NCI-H82 treated with DMSO at 0.1 percent for 48 hours (cell line): ENCODE results near the gene CNTNAP2.
"Not testable (repeated sequence)": the region's sequence is repeated elsewhere in the genome, so short reads cannot be mapped to it uniquely, and the experiment has no call there.

ENCODE experiments used
- DNase-seq: peaks from one replicate; lab custom pipeline; 2025; ENCODE audit not compliant: unreplicated experiment; lab: John Stamatoyannopoulos, UW

CNTNAP2 gene

DNA sequence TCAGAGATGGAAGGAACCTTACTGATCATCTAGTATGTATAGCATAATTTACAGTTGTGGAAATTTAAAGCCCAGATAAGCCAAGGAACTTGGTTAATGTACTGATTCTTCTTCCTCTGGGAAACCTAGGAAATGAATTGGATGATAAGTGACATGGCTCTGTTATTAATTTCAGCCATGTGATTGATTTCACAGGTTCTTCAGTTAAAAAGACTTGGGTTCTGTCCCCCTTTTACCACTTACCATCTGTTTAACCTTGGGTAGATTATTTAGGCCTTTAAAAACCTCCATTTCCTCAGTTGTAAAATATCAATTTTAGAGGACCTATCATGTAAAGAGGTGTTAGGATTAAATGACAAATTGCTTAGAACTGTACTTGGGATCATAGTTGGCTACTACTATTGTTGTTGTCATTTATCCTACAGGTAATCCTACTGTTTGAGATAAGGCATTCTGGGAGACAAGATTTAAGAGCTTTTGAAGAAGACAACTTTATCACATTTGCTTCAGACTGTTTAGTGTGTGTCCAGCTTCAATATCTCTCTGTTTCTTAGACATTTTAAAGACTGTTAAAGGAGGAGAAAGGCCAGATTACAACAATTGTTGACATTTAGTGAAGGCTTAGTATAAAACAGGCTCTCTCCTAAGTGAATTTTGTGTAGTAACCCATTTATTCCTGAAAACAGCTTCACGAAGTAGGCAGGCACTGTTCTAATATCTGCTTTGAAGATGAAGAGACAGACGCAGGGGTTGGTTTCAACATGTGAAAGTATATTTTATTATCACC is 1476.9 kb downstream of the CNTNAP2 start:
- DNase-seq: no peak

DNA sequence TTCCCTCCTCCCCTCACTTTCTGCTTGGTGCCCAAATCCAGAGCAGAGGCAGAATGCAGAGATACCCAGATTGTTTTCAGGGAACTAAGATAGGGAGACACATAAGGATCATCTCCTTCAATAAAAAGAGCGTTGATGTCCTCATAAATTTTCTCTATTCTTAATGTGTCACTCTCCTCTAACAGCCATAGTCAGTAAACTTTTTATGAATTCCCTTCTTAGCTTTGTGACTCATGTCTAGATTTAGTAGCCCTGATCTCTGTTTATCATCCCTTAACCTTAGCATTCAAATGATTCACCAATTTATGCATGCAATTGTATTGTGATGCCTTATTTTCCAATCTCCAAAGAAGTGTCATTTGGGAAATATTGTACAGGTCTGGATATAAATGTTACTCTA is 1478.4 kb downstream of the CNTNAP2 start:
- no peak for DNase-seq

DNA sequence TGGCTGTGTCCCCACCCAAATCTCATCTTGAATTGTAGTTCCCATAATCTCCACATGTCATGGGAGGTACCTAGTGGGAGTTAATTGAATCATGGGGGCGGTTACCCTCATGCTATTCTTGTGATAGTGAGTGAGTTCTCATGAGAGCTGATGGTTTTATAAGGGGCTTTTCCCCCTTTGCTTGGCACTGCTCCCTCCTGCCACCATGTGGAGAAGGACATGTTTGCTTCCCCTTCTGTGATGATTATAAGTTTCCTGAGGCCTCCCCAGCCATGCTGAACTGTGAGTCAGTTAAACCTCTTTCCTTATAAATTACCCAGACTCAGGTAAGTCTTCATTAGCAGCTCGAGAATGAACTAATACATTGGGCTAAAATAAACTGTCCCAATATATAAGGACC is 1482.1 kb downstream of the CNTNAP2 start:
- DNase-seq: not testable (repeated sequence)

DNA sequence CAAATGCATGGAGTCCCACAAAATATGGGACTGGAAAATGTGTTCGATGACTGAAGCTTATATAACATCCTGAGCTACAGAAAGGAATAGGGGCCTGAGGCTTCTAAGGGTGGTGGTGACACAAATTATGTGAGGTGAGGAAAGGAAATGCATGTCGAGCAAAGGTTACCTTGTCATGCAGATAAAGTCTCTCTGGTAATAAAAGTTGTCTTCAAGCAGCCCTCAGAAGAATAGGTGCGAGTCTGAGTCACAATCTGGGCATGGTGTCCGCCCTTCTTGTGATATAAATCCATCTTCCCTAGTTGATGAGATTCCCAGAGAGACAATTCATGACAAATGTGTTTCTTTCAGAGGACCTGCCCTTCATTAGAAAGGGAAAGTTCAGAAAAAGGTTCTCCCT is 1488.7 kb downstream of the CNTNAP2 start:
- DNase-seq: no peak

DNA sequence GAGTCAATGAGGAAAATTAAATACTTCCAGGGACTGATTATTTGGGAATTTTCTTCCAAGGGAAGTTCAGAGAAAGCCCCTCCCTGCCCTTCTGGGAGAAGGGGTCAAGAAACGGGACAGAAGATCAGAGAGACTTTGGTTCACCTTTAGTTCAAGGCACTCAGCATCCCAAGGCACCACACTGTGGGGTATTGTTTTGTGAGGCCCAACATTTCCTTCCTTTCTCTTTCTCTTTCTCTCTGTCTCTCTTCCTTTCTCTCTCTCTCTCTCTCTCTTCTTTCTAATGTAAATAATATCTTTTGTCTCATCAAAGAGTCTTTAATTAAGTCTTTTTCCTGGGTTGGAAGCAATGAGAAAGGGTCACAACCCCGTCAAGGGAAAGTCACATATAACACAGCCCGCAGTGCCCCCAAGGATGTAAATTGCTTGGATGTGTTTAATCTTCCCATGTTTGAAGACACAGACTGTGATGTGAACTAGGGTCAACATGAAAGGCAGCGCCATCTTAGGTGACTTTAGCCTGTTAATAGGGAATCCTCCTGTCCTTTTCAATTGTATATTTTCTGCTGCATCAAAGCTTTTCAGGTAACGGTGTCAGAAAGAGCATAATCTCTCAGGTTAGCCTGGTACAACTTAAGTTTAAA is 1490.7 kb downstream of the CNTNAP2 start:
- DNase-seq: no peak

DNA sequence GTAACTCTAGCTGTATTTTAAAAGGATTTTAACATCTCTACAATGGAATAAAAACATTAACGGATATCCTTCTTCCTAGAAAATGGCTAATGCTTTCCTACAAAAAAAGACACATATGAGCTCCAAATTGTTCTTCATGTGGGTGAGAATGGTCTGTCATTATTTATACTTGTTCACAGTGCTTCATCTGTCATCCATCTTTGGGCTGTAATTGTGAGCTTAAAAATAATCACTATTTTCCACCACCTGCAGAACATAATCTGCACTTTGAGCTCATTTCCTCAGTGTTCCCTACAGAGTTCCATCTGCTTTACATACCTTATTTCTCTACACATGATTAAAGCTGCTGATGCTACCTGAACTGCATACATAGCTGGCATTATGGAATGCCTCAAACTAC is 1494.8 kb downstream of the CNTNAP2 start:
- no peak for DNase-seq

DNA sequence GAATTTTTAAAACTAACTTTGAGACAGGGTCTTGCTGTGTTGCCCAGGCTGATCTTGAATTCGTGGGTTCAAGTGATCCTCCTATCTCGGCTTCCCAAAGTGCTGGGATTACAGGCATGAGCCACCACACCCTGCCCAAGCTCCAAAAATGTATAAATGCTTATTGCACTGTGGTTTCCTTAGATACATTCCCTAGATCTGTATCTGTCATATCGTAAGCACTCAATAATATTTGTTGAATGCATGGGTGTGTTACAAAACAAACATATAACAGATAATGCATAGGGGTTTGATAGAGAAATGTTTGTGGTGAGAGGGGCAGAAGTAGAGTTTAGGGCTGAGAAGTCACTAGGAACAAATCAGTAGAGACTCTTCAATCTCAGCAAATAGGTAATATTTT is 1518.7 kb downstream of the CNTNAP2 start:
- no peak for DNase-seq

DNA sequence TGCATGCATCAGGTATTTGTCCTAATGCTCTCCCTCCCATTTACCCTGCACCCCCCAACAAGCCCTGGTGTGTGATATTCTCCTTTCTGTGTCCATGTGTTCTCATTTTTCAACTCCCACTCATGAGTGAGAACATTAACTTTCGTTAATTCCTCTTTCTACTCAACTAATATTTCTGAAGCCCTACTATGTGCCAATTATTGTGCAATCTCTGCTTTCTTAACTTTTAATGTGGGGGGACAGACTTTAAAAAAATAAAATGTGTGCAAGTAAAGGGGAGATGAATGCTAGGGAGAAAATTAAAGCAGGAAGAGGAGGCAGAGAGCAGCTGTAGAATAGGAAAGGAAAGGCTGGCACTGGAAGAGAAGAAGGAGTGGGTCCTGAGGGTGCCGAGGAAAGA is 1520.0 kb downstream of the CNTNAP2 start:
- no peak for DNase-seq

DNA sequence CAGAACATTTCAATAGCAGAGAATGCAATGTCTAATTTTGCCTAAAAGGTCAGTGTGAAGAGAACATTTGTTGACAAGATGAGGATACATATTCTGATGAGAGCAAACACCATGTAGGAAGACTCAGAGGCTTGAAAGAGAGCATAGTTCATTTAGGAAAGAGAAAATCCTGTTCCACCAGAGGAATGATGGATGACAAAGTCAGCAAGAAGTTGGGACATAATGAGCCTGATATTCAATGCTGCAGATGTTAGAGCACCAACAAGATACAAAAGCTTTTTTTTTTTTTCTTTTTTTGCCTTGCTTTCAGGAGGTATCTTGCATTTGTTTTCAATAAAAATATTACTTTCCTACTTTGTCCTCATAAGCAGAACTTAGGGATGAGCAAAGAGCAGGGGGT is 1522.0 kb downstream of the CNTNAP2 start:
- no peak for DNase-seq

DNA sequence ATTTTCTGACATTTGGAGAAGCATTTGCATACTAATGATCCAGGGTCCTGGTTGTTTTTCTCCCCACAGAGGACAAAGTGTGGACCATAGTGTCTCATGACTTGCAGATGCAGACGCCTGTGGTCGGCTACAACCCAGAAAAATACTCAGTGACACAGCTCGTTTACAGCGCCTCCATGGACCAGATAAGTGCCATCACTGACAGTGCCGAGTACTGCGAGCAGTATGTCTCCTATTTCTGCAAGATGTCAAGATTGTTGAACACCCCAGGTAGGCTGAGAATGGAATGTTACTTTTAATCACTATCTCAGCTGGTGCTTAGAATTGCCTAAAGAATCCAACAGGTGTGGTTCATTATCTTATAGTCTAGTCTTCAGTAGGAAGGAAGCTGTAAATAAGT is 1522.4 kb downstream of the CNTNAP2 start:
- DNase-seq: no peak

DNA sequence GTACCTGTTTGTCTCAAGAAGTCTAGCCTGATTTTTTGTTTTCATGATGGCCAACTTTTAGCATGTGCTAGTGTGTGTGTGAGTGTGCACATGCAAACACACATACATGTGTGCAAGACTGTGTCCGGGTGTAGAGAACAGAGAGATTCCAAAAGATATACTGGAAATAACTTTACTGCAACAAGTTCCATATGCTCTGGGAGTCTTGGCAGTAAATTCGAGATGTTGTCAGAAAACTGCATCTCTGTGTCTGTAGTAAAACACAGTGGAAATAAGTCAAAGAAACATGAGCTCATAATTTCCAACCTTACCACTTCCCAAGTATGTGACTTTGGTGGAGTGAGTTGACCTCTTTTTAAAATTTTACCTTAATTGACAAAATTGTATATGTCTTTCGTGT is 1523.2 kb downstream of the CNTNAP2 start:
- DNase-seq: no peak

DNA sequence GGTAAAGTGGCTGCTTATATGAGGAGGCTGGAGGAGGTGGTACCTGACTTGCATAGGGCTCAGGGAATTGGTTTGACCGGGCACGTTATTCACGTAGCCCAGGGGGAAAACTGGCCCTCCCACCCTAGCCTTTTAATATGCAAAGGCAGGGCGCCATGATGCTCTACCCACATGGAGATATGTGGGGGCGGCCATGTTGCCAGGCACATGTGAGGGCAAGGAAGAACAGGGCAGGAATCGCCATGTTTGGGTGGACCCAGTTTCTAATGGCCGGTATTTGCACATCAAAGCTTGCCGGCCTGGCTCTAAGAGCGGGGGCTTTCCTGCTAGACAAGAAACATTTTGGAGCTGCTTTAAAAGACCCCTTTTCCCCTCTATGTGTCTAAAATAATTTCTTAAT is 1524.2 kb downstream of the CNTNAP2 start:
- DNase-seq: no peak

DNA sequence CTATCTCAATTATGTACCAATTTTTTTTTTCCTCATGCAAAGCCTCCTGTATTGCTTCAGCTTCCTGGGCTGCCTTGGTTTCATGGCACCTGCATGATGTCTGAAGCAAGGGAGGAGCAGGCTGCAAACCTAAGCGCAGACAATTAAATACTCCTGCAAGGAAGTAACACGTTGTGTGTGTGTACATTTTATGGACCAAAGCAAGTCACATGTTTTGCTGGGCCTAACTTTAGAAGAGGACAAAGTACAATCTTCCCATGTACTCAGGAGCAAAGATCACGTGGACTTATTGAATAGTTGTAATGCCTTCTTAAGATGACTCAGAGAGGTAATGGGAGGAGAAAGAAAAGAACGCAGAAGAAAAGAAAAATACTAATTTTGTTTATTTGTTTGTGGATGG is 1530.0 kb downstream of the CNTNAP2 start:
- DNase-seq: no peak

DNA sequence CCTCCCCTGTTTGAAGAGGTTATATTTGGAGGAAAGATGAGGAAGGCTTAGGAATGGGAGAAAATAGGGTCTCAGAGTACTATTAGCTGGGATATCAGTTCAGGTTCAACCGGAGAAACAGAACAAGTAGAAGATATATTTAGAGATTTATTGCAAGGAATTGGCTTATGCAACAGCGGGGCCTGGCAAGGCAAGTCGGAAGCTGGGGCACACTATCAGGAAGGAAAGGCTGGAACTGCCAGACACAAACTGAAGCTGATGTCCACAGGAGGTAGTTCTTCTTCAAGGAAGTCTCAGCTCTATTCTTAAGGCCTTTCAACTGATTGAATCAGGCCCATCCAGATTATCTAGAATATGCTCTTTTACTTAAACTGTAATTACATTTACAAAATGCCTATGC is 1534.4 kb downstream of the CNTNAP2 start:
- DNase-seq: no peak

DNA sequence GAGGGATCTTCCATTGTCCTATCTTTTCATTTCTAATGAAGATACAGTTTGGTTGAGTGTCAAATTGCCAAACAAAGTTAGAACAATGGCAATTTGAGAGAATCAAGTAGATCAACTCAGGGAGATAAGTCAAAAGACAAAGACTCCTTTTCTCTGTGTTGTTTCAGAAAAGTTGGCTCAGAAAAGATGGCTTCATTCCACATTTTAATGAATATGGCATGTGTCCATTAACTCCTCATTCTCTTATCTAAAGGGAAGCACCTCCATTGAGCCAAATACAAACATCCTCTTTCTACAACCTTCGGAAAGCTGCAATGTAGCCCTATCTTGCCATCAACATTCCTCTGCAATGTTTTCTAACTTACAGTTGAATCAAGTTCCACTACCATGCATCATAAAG is 1535.0 kb downstream of the CNTNAP2 start:
- DNase-seq: no peak

DNA sequence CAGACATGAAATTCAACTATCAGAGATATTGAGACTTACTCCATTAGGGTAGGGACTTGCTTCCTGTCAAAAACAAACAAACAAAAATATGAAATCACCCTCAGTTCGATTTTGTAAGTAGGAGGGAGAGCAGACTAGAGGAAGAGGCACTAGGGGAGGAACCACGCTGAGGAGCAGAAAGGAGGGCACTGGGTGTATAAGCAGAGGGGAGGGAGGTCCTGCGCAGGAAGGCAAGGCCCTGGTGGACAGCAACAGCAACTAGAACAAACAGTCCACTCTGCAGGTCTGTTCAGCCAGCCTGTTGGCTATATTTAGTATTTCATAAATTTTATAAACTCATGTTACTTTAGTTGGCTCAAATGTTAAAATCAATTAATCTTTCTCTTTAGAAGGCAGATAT is 1536.9 kb downstream of the CNTNAP2 start:
- DNase-seq: no peak

DNA sequence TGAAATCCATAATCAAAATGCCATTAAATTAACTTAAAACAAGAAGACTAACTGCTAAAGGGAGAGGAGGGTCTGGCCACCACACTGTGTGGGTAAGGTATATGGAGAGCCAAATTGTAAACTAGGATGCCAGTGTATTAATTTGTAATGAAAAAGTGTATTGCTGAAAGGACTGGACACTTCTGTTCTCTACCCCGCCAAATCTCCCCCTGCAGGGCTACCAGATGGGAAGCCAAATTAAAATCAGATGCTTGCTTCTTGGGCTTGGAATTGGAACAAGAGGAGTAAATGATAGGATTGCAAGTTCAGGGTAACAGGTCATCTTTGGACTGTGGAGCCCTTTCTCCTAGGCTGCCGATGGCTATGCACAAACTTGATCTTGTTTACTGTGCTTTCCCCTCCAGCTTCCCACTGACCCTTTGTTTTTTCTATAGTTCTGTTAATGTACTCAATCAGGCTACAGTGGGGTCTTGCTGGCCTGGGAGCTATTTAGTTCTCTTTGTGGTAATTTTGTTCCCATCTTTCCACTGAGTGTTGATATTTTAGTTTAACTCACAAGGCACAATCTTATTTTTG is 1541.9 kb downstream of the CNTNAP2 start:
- no peak for DNase-seq

DNA sequence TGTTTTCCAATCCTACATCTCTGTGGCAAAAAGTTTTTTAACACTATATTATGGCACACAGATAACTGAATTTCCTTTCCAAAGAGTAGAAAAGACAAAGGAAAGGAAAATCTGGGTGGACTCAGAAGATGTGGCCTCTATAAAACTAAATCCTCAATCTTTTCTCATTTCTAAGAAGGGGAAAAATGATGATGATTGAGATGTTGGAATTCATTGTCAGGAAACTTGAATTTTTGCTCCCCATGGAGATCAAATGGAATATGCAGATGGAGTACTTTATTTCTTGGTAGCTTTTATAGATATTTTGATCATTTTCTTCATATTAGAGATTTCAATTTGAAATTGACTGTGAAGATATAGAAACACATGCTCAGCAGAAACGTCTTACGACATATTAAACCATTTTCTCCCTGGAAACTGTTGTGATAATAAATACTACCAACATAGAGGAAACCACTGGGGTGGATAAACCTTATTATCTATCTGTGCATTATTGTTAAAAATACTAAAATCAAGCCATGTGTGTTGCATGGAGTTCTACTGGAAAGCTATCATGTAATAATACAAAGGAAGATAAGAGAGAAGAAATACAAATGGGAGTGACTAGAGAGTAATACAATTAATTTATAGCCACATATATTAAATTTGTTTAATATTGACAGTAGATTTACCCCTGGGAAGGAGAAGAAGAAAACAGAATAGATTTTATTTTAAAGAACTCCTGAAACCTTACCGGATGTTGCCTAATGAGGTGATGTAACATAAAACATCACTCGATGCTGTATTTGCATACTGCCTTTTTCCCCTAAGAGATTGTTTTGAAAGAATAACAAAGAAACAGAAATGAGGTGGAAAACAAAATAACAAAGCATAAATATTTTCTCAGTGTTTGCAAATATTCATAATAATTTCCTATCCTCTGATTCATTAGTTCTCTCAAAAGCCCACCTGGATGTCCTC is 1542.7 kb downstream of the CNTNAP2 start:
- no peak for DNase-seq

DNA sequence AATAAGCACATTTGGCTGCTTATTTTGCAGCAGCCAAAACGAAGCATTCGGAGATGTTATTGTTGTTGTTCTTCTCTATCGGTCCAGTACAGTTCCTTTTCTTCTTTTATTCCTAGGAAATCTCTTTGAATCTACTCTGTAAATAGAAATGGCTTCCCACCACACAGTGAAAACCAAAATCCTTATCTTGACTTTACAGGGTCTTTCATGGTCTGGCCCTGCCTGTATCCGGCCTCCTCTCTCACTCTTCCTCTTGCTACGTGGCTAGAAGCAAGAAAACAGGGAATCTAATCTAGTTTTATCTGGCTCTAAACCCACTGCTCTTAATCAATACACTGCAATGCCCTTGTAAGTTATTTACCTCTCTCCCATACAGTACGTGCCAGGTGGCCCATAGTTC is 1547.9 kb downstream of the CNTNAP2 start:
- DNase-seq: no peak

DNA sequence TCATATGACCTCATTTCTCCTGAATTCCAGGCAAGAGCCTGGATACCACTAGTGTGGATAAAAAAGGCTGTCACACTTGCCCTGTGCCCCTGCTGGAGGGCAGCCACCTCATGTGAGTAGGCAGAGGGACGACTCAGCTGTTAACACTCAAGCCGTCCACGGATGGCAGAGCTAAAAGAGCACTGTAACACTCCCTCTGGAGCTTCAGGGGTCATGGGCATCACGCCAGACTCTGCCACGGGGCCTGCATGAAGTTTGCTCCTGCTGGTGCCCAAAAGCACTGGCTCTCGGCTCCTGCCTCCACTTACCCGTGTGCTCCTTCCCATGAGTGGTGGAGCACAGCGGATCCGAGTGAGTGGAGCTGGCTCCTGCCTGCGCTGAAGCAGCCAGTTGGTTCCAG is 1554.2 kb downstream of the CNTNAP2 start:
- DNase-seq: no peak

DNA sequence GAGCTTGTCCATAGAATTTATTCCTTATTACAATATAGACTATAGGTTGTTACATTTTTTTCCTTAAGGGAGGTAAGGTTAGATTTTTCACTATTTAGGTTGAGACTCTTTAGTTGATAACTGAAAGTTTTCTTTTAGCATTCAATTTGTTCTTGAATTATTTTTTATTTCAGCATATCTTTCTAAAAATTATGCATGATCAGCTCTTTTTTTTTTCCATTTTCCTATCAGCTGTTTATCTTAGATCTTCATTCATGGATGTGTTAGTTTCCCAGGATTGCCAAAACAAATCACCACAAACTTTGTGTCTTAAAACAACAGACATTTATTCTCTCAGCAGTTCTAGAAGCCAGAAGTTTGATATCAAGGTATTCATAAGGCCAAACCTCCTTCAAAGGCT is 1558.1 kb downstream of the CNTNAP2 start:
- no peak for DNase-seq
